Stimulated activated CD8-positive, alpha-beta memory T cell treated with anti-CD3 and anti-CD28 coated beads, Interleukin-12 subunit alpha, Interleukin-12 subunit beta, amount 100 ng/mL, for 24 hours (primary cell): ENCODE data around the gene WNT7A.
A peak's percentile ranks its signal among the peaks of the same experiment; 100 is the strongest.
"Not testable (repeated sequence)": the region's sequence is repeated elsewhere in the genome, so short reads cannot be mapped to it uniquely, and the experiment has no call there.

Source experiments
- DNase-seq: peaks from one replicate; pipeline ENCODE4 v3.0.0-alpha.2; 2020; ENCODE audit errors: extremely low read depth

WNT7A gene

GRCh38 chr3:13879946-13880810, at the start of gene WNT7A:
WNT7A (minus strand) TSS chr3:13880071; CDS start chr3:13879816, 255 bp downstream.
- no peak for DNase-seq

- not testable (repeated sequence) for DNase-seq
Observed at GRCh38 chr3:13928741-13929140, 48.9 kb upstream of the WNT7A start.

GRCh38 chr3:13927295-13927694, 47.4 kb upstream of the WNT7A start:
- DNase-seq, result no peak

- no peak for DNase-seq
Observed at GRCh38 chr3:13916375-13916774, 36.5 kb upstream of the WNT7A start.

GRCh38 chr3:13902648-13903238, 22.9 kb upstream of the WNT7A start:
- DNase-seq, result no peak

- DNase-seq, result no peak
Observed at GRCh38 chr3:13901935-13902584, 22.2 kb upstream of the WNT7A start.

- no peak for DNase-seq
Observed at GRCh38 chr3:13898346-13898745, 18.5 kb upstream of the WNT7A start.

- DNase-seq, result no peak
Observed at GRCh38 chr3:13896473-13897154, 16.7 kb upstream of the WNT7A start.

GRCh38 chr3:13895155-13896105, 15.6 kb upstream of the WNT7A start:
- peak; percentile 88 for DNase-seq

GRCh38 chr3:13894807-13895154, 14.9 kb upstream of the WNT7A start:
- DNase-seq, result no peak

GRCh38 chr3:13894096-13894806, 14.4 kb upstream of the WNT7A start:
- DNase-seq, result no peak

GRCh38 chr3:13892304-13892703, 12.4 kb upstream of the WNT7A start:
- no peak for DNase-seq

- DNase-seq, result no peak
Observed at GRCh38 chr3:13891492-13892073, 11.7 kb upstream of the WNT7A start.

- no peak for DNase-seq
Observed at GRCh38 chr3:13891017-13891392, 11.1 kb upstream of the WNT7A start.

GRCh38 chr3:13890377-13891016, 10.6 kb upstream of the WNT7A start:
- no peak for DNase-seq

GRCh38 chr3:13888576-13888975, 8.7 kb upstream of the WNT7A start:
- no peak for DNase-seq

- no peak for DNase-seq
Observed at GRCh38 chr3:13887495-13888300, 7.8 kb upstream of the WNT7A start.

- no peak for DNase-seq
Observed at GRCh38 chr3:13886593-13887129, 6.8 kb upstream of the WNT7A start.

- no peak for DNase-seq
Observed at GRCh38 chr3:13885704-13886010, 5.8 kb upstream of the WNT7A start.
